GM18870 (cell line): ENCODE results near the gene MED29.
"Not testable (repeated sequence)": the region's sequence is repeated elsewhere in the genome, so short reads cannot be mapped to it uniquely, and the experiment has no call there.

Source experiments
- ATAC-seq: cut with Tn5 transposase; IDR thresholded peaks from one replicate; pipeline ENCODE4 v1.9.1; 2021; ENCODE audit warnings: moderate library complexity; ENCODE audit not compliant: unreplicated experiment

Gene MED29

GRCh38 chr19:39369200-39369599 is 22.0 kb upstream of the MED29 start:
- ATAC-seq: no peak

DNA sequence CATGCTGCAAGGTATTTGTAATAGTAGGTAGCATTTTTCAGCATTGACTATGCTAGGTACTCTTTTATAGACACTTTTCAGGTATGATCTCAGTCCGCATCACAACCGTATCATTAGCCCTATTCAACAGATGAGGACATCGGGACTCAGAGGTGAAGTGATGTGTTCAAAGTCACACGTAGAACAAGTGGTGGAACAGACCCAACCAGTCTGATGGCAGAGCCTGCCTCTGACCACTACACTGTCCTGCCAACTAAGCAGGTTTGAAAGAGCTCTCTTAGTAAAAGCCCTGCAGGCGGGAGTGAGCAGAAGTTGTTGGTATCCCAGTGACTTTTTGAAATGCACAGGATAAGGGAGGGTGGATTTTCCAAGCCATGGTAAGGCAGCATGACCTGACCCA is 20.4 kb upstream of the MED29 start:
- ATAC-seq: no peak

- ATAC-seq: no peak
Observed at GRCh38 chr19:39372047-39372802, 19.0 kb upstream of the MED29 start.

DNA sequence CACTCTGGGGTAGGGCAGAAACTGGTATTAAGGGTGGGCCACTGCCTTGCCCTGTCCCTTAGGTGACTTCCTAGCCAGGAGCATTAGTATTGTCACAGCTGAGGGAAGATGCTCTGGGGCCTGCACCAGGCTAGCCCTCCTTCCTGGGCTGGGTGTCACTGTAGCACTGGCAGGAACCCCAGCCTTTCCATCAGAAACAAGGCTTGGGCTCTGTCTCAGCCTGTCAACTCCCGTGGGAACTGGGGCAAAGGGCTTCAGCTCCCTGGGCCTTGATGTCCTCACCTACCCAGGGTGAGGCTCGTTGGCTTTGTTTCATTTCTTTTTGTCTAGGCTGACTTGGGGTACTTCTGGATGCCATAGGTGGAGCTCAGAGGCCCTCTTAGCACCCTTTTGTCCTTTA is 18.2 kb upstream of the MED29 start:
- no peak for ATAC-seq

DNA sequence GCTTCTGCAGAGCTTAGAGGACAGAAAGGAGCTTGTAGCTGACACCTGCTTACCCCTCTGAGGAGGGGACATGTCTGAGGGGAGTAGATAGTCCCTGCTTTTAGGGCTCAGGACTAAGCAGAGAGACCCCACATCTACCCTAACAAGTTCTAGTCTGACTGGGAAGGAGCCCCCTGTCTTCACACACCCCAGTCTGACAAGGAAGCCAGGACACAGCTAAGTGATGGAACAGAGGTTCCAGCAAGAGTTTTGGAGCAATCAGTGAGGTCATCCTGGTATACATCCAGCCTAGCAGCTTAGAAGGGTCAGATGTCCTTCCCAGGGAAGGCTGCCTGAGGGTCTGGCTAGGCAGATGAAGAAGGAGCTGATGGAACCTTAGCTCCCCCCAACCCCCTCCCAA is 15.2 kb upstream of the MED29 start:
- no peak for ATAC-seq

DNA sequence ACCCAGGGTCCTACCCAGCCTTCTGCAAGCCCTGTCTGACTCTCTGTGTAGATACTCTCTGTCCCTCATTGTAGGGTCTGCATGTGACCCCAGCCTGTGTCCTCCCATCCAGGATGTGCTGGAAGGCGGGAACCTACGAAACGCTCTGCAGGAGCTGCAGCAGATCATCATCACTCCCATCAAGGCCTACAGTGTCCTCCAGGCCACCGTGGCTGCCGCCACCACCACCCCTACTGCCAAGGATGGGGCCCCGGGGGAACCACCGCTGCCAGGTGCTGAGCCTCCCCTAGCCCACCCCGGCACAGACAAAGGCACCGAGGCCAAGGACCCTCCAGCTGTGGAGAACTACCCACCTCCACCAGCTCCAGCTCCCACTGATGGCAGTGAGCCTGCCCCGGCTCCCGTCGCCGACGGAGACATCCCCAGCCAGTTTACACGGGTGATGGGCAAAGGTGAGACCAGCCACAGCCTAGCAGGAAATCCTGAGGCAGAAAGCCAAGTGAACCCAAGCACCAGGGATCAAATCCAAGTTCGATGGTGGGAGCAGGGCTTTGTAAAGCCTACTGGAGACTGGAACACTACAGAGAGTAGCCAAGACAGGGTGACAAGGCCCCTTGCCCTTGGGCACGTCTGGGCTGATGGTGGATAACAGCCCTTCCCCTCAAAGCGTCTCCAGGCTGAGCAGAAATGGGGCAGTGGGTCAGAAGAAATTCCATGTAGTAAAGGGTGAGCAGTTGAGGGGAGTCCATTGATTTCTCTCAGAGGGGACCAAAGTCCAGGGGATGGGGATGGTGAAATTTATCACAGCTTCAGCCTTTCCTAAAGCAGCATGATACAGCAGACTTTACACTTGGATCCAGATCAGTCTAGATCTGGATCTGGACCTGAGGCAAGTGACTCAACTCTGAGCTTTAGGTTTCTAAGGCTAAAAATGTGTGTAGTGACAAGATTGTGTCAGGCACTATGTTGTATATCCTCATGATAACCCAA is 13.5 kb upstream of the MED29 start:
- ATAC-seq: no peak

DNA sequence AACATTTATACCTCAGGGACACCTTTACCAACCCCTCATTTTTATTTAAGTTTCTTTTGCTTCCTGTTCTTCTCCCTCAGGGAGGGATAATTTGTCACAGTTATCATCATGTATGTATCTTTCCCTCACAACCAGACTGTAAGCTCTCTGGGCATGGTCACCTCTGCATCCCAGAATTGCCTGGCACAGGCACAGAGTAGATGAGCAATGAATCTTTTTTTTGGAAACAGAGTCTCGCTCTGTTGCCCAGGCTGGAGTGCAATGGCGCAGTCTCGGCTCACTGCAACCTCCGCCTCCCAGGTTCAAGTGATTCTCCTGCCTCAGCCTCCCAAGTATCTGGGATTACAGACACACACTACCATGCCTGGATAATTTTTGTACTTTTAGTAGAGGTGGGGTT is 11.8 kb upstream of the MED29 start:
- ATAC-seq: not testable (repeated sequence)

DNA sequence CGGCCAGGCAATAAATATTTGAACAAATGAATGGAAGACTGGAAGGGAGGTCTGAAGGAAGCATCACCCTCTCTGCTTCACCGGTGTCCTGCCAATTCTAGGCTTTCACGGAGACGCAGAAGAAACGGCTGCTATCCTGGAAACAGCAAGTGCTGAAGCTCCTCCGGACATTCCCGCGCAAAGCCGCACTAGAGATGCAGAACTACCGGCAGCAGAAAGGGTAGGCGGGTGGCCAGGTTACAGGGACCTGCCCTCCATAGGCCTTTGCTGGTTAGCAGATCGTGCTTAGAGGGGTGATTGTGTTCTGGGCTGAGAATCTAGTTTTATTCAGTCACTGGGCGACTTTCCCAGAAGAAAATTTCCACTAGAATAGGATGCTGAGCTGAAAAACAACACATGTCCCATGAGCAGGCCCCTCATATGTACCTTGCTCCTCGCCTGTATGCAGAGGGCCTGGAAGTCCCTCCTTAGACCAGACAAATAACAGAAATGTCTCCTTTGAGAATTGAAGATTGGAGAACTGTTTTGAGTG is 11.2 kb upstream of the MED29 start:
- no peak for ATAC-seq

DNA sequence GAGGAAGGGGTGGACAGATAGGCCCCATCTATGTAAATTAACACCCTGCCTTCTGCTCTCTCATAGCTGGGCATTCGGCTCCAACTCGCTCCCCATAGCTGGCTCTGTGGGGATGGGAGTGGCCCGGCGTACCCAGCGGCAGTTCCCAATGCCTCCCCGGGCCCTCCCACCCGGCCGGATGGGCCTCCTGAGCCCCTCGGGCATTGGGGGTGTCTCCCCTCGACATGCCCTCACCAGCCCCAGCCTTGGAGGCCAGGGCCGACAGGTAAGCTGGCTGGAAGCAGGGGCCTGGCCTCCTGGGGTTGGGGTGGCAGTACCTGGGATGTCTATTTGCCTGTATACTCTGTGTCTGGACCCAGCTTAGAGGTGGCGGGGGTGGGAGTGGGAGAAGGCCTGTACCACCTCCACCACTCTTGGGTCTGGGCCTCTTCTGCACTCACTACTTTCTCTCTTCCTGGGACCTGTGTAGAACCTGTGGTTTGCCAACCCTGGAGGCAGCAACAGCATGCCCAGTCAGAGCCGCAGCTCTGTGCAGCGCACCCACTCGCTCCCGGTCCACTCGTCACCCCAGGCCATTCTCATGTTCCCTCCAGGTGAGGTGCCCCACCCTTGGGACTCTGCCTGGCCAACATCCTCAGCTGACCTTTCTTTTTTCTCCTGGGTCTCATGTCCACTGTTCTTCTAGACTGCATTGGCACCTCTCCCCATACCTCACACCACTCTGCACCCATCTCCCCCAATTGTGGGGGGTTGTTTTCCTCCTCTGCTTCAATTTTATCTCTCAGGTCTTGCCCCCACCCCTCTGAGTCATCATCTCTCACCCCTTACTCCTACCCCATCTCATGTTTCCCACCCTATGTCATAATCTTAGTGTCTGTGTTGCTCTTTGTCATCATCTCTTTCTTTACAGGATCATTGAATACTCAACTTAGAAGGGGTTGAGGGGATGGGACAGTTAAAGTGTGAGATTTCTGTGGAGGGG is 10.4 kb upstream of the MED29 start:
- ATAC-seq: no peak

DNA sequence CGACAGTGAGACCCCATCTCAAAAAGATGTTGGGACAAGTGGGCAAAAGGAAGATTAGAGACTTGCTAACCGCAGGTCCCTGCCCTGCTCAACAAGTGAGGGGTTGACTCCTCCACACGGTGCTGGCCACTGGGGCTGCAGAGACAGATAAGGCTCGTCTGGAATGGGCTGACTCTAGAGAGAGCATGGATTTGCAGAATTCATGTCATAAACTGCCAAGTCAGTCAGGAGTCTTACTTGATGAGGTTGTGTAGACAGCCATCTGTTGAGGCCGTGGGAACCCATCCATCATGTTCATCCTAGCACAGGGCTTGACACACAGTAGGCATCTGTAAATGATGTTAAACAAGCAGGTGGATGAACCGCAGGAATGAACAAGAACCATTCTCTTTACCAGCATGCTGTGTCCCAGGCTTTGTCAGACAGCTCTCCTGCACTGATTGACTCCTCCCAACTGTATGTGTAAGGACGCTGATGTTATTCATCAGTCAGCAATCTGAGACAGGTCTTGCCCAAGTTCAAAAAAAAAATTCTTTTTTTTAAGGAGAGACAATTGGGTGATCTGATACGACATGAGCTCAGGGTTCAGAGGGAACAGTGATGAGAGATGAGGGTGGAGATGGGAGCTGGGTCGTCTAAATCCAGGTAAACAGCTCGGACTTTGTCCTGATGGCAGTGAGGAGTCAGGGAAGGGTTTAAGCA is 9.1 kb upstream of the MED29 start:
- ATAC-seq: no peak

DNA sequence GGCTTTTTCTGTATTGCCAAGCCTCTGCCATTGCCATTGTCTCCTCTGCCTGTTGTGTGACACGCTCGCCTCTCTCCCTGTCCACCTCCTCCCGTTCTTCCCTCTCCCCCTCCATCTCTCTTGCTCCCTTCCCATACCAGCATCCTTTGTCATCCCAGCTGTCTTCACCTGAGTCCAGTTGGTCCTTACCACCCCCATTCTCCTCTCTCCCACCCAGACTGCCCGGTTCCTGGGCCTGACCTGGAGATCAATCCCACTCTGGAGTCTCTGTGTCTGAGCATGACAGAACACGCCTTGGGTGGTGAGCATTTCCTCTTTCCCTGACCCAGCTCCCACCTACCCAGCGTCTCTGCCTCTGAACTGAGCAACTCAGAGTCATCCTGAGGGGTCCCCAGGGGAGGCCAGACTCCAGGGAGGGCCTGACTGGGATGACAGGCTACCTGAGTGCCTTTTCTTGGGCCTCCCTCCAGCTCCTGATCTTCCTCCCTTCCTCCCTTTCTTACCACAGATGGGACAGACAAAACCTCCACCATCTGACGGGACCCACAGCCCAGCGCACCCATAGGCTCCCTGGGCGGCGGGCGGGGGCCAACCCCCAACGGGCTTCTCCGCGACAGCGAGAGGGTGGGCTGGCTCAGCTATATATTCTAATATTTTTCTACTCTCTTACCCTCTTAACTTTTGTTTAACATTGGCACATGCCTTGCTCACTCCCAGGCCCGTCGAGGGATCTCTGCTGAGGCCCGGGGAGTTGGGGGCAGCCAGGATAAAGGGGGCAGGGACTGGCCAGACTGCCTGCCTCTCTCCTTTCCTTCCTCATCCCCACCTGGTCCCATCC is 8.0 kb upstream of the MED29 start:
- ATAC-seq: no peak

DNA sequence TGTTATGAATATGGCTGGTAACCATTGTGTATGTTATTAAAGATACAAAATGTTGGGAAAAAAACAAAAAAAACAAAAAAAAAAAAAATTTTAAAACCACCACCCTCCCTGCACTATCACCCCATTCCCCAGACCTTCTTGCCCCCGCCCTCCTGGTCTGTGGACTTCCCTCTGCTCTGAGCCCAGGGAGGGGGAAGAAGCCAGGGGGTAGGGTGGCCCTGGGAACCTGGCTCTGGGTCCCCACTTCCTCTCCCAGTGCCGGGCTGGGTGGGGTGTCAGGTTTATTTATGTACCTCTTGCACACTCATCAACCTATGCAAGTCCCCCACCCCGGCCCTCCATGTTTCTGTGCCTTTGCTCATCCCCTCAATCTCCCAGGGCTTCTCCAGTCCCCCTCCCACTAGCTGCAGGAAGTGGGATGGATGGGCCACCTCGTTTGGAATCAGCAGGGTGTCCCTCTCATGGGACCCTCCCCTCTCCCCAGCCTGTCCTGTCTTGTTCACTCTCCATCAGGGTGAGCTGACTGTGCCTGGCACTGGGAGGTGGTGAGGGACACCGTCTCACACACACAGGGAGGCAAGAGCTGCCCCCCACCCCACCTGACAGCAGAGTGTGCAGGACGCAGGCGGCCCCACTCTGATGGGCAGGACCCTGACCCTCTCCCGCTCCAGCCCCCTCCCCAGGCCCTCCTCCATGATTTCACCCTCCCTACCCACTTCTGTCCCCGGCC is 6.2 kb upstream of the MED29 start:
- ATAC-seq: no peak

- ATAC-seq: no peak
Observed at GRCh38 chr19:39385629-39386411, 5.4 kb upstream of the MED29 start.

GRCh38 chr19:39386557-39386956 is 4.6 kb upstream of the MED29 start:
- ATAC-seq: no peak

- ATAC-seq: no peak
Observed at GRCh38 chr19:39388657-39389056, 2.5 kb upstream of the MED29 start.

DNA sequence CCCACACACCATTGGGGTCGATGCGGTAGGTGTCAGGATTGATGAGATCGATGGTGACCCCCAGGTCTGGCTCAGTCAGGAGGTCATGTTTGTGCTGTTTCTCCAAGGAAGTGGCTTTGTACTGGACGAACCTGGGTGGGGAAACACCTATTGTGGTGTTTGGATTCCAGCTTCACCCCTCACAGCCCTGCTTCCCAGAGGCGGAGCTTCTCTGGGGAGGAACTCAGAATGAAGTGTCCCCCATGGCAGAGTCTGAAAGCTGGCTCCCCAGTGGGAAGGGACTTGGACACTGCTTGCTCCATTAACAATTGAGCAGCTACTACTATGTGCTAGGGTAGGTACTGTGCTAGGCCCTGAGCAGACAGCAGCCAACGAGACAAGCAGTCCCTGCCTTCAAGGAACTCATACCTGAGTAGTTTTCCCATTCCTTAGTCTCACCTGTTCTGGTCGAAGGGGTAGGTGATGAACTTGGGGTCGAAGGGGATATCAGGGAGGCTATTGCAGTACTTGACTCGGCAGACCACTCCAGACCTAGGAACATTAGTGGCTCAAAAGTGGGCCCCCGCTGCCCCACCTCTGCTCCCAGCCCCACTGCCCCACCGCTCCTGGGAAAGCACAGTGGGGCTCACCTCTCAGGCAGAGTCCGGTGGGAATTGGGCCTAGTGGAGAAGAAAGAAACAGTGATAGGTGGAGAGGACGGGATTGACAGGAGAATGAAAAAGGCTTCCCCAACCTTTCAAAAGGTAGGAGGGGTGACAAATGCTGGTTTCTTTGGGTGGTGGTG is 1.4 kb upstream of the MED29 start:
- ATAC-seq: no peak

DNA sequence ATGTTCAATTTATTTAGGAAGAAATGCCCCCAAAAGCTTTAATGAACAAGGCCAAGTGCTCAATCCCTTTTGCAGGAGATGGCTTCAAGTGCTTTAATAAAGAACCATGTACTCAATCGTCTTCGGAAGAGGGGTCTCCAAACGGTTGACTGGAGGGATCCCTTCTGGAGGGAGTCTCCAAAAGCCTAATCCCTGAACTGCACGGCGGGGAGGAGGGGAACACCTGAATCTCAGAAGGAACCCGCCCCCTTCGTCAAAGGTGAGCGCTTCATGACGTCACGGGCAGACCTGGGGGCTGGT is 777 bp upstream of the MED29 start:
- ATAC-seq: no peak
